ENCODE measurements around the gene MARCO.
"Not testable (repeated sequence)": the region's sequence is repeated elsewhere in the genome, so short reads cannot be mapped to it uniquely, and the experiment has no call there.

The MARCO gene

DNA sequence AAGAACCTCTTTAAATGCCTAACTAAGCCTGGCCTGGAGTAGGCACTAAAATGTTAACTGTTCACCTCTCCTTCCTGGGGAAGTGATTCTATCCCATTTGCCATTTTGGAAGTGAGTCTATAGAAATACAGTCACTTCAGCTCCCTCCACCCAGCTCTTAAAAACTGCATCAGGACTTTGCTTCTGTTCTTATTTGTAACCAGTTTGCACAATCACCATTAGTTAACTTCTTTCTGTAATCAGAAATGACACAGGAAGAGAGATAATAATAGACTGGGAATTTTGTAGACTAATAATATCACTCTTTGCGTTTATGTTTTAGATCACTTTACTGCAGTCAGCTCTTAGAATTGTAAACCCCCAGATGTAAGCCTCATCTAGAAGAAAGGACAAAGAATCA is 16.0 kb upstream of the MARCO start:
- no peak for DNase-seq
- intact Hi-C loops (cut with DNase I), result no loop called here

DNA sequence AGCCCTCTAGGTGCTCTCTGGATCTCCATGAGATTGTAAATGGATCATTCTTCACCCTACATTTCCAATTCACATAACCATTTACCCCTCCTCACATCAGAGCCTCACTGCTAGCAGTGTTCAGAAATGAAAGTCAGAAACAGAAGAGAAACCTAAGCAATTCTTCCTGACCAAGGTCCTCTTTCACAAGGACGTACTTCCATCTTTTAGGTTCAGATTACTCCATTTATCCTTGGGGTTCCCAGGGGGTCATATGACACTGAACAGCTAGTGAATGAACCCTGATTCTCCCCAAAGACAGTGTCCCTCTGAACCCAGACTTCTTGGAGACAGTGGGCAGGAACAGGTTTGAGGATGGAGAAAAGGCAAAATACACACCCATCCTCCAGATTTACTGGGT is 12.9 kb upstream of the MARCO start:
- DNase-seq, result no peak
- intact Hi-C loops (cut with DNase I), result no loop called here

DNA sequence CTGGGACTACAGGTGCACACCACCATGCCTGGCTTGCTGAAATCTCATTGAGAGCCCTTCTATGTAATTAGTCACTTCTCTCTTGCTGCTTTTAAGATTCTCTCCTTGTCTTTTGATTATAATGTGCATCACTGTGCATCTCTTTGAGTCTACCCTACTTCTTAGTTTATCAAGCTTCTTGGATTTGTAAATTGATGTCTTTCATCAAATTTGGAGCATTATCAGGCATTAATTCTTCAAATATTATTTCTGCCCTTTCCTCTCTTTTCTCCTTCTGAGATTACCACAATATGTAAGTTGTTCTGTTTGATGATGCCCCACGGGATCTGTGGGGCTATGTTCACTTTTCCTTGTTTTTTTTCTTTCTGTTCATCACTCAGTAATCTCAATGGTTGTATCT is 9.0 kb upstream of the MARCO start:
- DNase-seq, result no peak
- intact Hi-C loops (cut with DNase I), result no loop called here

DNA sequence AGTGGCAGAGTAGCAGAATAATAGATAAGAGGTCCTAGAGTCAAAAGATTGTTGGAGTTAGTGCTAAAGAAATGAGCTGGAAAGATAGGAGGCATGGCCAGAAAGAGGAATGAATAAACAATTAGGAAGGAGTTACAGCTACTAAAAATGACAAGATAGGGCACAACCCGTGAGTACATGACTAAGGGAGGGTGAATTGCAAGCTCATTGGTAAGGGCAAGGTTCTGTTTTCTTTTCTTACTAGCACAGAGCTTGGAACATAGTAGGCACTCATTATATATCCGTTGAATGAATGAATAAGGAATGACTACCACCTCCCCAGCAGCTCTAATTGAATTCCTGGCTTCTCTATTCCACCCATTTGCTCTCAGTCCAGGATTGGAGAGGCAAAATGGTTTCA is 5.7 kb upstream of the MARCO start:
- DNase-seq, result no peak
- intact Hi-C loops (cut with DNase I), result no loop called here

DNA sequence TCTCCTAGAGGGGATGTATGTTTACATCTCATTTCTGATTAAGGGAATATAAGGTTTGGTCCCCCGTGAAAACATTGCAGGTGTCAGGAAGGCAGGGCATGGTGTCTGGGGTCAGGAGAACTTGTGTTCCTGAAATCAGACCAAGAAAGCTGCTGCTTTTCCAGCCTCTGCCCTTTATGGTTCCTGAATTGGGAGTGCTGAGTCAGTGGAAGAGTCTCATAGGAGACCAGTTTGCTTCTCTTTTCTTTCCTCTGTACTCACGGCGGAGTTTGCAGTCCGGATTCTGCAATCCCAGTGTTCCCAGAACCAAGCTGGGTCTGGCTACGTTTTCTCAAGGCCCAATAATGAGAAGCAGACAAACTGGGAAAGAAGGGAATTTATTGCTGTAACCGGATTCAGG is 5.1 kb upstream of the MARCO start:
- intact Hi-C loops (cut with DNase I), result no loop called here
- no peak for DNase-seq

DNA sequence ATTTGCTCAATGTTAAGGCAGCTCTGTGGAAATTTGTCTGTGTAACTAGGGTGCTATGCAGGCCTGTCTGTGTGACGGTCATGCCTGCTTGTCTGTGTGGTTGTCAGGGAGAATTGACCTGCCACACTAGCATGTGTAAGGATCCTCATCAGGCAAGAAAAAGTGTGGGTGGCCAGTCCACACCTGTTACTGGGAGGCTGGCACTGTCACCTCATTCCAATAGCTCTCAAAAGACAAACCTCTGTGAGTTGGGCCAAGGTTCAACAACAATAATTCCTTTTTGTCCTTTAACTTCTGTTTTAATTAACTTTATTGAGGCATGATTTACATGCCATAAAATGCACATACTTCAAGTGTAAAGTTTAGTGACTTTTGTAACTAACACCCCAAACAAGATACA is 4.2 kb upstream of the MARCO start:
- DNase-seq, result no peak
- intact Hi-C loops (cut with DNase I), result no loop called here

DNA sequence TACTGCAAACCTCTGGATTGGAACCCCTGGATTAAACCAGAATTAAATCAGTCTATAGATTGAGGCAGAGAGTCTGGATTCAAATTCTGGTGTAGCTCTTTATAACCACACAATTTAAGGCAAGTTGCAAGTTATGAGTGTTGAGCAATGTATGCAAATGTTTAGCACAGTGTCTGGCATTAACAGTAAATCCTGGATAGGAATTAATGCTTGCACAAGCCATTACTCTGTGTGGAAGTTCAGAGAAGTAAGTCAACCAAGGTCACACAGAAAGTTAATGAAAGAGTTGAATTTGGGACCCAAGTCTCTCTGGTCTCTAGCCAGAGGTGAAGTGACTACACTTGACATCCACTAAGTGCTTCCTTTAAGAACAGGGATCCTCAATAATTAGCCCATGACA is 2.0 kb upstream of the MARCO start:
- intact Hi-C loops (cut with DNase I), result no loop called here
- no peak for DNase-seq

DNA sequence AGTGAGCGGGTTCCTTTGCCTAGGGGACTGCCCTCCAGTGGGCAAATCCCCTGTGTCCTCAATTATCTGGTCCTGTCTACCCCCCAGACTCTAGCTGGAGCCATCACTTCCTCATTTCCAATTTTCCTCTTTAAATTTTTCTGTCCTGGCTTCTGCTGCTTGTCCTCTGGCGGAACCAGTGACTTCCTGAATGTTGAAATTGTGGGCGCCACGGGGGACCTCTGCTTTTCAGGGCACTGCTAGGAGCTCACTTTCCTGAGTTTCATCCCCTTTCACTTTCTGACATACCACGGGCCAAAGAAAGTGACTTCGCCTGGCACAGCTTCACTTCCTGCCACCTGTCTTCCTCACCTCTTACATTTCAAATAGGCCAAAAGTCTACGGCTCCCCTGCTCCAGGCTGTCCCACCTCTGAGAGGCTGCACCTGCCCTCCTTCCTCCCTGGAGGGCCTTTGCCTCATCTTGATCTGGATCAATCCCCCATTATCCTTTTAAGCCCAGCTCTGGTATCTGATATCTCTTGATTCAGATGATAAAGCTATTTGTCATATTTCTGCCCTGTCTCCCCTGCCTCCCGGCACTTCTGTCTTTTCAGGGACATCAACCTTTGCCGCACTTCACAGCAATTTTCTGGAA is 1.4 kb upstream of the MARCO start:
- intact Hi-C loops (cut with DNase I), result no loop called here
- DNase-seq, result peak in 5 of 10 donors; percentile 9 to 82 (median 37)

DNA sequence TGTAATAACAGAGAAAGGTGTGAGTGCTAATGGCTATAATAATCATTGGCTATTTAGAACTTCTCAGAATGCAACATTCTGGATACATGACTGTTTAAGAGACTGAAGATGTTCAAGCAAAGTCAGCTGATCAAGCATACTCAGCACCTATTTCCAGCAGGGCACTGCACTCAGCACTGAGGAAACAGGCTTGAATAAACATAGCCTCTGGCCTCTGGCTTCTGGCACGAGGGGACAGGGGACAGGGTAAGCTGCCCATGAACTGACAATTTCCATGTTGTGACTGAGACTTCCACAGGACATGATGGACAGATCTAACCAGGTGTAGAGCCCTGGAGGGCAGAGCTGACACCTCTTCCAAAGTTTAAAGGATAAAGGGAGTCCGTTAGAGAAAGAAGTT is 1.3 kb downstream of the MARCO start:
- no peak for DNase-seq
- intact Hi-C loops (cut with DNase I), result no loop called here

DNA sequence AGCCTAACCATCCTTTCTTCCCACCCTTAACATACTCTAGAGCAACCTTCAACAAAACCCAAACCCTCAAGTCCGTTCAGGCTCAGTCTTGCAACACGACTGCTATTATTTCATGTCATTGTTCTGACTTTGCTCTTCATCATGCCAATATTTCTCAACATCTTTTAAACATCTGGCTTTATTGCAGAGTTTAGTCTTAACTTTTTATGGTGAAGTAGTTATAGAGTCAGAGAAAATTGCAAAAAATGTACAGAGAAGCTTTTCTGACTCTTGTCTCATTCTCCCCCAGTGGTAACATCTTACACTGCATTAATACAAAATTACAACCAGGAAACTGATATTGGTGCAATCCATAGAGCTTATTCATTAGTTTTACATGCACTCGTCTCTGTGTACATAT is 3.9 kb downstream of the MARCO start:
- no peak for DNase-seq
- intact Hi-C loops (cut with DNase I), result no loop called here

DNA sequence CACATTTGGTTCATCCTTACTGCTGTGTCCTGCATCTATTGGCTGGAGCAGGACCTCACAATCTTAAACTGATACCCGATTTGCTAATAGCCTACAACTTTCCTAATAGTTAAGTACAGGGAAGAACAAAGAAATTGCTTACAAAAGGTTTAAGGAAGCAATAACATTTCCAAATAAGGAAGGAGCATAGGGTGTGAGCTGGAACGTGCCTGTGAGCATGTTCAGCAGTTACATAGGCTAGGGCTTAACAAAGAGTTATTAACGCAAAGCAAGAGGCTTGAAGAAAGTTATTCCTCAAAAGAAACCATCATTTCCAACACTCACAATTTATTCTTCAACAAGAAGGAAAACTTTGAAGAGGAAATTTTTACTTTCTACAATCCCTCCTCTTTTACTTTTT is 6.3 kb downstream of the MARCO start:
- intact Hi-C loops (cut with DNase I), result not testable (repeated sequence)

DNA sequence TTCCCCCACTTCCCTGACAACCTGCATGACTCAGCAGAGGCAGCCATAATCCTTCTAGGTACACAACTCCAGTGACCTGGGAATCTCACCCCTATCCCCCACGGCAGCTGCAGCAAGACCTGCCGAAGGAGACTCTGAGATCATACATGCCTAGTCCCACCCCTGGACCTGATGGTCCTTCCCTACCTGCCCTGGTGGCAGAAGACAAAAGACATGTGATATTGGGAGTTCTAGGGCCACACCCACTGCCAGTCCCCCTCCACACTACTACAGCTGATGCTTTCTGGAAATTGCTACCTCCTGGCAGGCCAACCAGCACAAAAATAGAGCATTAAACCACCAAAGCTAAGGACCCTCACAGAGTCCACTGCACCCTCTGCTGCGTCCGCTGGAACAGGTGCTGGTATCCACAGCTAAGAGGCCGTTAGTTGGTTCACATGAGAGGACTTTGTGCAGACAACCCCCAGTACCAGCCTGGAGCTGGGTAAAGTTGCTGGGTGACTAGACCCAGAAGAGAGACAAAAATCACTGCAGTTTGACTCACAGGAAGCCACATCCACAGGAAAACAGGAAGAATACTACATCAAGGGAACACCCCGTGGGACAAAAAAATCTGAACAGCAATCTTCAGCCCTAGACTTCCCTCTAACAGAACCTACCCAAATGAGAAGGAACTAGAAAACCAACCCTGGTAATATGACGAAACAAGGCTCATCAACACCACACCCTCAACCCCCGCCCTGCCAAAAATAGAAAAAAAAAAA is 12.5 kb downstream of the MARCO start:
- no peak for DNase-seq
- intact Hi-C loops (cut with DNase I), result no loop called here

More for the DNA sequence above, 6.3 kb downstream of the MARCO start:
- not testable (repeated sequence) for DNase-seq

DNA sequence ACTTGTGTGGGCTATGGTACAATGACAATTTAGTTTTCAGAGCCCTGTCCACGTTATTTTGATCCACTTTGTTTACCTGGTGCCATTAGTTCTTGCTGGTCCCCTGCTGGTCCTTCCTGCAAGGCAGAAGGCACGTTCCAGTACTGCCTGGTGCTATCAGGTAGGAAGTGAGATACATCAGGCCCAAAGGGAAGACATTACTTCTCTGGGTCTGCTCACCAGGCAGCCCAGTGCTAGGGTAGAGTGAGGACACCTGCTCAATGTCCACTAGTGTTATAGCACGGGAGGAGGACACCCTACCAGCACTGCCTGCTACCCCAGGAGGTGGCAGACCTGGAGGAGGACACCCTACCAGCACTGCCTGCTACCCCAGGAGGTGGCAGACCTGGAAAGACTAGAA is 23.7 kb downstream of the MARCO start:
- intact Hi-C loops (cut with DNase I), result no loop called here
- no peak for DNase-seq

DNA sequence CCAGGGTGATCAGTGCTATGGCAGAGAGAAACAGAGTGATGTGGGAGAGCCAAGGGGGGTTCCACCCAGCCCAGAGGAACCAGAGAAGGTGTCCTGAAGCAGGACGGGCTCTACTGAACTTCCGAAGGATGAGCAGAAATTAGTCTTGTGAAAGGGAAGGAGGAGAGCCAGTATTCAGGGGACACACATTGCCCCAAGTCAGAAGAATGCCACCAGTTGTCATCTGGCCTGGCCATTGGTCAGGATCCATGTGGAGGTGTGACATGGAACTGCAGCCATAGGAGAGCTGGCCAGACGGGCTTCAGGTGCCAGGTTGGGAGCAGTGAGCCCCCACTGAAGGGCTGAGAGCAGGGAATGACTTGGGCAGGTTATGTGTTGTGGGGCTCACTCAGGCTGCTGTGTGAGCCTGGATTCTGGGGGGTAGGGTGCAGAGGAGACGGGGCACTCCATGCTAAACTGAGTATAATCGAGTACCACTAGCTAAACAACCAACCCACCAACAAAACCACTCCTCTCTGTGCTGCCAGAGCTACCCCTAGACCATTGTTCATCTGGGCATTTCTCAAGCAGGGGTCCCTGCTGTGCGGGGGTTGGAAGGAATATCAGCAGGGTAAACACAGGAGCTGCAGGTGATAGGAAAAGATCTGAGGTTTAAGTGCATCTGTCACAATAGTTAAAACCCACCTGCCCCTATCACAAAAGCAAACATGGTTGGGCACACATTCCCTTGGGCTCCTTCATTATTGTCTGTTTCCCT is 25.3 kb downstream of the MARCO start:
- intact Hi-C loops (cut with DNase I), result no loop called here
- DNase-seq, result no peak

DNA sequence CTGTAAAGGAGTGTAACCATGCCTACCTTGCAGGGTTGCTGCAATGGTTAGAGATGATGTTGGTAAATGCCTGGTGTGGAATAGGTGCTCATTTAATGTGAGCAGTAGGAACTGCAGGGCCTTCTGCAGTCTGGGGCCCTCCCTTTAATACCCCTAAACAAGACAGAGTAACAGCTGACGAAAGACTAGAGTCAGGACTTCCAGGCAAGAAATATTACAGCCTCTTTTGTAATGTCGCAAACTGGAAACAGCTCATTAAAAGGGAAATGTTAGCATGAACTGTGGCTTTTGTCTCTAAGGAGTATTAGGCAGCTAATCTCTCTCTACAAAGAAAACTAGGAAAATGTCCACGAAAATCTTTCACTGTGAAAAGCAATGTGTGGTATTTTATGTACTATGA is 26.0 kb downstream of the MARCO start:
- intact Hi-C loops (cut with DNase I), result no loop called here
- DNase-seq, result no peak

DNA sequence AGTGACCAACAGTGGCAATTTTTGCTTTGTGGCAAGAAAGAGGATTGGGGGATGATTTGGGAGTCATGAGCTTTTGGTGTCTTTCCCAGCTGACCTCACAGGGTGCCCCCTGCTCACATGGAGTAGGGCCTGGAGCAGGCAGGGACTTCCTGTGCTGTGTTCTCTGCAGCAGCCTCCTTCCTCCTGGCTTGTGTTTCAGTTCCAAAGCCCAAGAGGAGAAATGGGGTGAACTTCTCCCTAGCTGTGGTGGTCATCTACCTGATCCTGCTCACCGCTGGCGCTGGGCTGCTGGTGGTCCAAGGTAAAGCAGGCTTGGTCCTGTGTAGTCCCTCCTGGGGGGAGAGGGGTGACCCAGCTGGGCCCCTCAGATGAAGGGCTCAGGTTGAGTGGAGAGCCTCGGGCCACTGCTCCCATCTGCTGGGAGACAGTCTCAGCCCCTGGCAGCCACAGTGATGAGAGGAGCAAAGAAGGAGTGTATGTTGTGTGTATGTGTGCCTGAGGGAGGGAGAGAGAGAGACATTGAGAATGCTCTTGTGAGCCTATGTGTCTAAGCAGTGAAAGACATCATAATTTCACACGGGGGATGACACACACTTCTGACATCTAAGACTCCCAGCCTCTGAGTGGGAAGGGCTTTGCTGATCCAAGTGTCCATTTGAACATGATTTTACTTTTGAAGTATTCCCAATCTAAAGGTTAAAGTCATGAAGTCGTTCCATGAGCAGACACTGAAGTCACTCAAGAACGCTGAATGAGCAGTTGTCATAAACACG is 27.2 kb downstream of the MARCO start:
- no peak for DNase-seq
- intact Hi-C loops (cut with DNase I), result no loop called here

DNA sequence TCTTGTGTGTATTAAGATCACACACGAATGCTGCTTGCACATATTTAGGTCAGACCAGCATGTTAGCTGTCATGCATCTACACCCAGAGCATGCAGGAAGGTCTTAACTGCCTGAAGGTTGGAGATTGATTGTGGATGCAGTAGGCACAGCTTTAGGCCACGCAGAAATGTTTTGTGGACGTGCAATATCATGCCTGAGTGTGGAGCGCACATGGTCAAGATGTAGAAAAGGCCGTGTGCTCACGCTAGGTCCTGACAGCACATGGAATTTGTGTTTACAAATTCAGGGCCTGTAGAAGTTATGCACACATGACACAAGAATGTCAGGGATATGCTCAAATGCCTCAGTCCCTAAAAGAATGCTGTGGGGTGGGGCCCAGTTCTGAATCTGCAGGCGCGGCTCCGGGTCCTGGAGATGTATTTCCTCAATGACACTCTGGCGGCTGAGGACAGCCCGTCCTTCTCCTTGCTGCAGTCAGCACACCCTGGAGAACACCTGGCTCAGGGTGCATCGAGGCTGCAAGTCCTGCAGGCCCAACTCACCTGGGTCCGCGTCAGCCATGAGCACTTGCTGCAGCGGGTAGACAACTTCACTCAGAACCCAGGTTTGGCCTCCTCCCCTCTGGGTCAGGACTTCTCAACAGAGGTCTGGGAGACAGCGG is 27.9 kb downstream of the MARCO start:
- DNase-seq, result no peak
- intact Hi-C loops (cut with DNase I), result no loop called here

DNA sequence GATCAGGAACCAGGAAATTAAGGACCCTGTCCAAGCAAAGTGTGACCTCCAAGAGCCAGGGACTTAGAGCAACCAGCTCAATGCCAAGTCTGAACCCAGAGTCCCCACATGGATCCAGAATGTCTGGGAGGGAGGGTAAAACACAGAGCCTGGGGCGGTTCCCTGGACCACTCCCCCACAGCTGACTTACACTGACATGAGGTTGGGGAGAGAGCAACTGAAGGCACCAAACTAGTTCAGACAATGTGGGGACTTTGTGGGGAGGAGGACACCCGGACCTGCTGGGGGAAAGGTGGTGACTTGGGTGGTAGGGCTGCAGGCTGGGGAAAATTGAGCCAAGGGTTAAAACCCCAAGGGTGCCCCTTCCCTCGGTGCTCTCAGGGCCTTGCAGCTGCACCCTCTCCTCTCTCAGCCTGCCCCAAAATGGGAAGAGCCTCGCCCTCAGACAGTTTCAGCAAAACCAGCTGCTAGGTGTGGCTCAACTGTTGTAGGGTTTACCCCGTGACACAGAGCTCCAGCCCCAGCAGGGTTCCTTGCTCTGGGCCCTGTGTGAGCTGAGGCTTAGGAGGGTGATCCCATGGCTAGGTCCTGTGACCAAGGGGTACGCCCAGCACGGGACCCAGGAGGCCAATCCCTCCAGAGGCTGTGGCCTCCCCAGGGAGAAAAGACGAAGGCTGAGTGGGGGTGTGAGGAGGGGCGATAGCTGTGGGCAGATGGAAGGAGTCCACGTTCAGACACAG is 28.6 kb downstream of the MARCO start:
- DNase-seq, result no peak
- intact Hi-C loops (cut with DNase I), result no loop called here

DNA sequence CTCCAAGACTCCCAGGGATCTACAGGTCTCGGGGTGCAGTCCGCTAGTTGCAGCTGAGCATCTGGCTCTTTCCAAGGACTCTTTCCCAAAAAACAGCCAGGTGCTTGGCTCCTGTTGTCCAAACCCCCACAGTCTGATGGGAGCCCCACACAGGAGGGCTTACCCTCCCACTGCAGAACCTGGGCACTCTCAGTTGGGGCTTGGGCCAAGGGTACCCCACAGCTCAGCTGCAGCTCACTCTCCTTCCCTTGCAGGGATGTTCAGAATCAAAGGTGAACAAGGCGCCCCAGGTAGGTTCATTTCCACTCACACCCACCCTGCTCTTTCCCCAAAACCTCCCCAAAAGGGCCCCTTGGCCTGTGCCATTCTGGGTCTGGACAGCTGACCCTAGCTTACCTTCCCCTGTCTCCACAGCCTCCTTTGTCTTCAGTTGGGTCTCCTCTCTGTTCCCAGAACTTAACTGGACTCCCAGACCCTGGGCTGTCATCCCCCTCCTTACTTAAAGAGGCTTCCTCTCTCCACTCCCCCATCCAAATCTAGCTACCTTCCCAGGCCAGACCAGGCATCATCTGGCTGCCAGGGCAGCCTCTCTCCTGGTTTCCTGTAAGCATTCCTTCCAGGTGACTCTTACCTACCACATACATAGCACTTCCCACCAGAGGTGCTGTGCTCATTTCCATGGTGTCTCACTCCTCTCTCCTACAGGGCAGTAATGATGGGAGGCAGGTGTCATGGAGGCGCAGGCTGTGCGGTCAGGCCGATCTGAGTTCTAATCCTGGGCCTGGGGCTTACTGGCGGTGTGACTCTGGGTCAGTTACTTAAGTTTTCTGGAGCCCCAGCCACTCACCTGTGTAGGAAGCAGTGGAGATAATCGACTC is 29.5 kb downstream of the MARCO start:
- intact Hi-C loops (cut with DNase I), result no loop called here
- DNase-seq, result no peak

Measured in posterior cingulate gyrus (tissue), 11 donors.